GM18858 (cell line): Measurements from ENCODE around the gene ATPAF2.

Experiments used
- ATAC-seq: cut with Tn5 transposase; IDR thresholded peaks from one replicate; pipeline ENCODE4 v1.9.1; 2021; ENCODE audit not compliant: unreplicated experiment

Gene ATPAF2

GRCh38 chr17:17987901-17988300 lies 51.1 kb downstream of the ATPAF2 start:
- no peak for ATAC-seq

- ATAC-seq = no peak
Measured at GRCh38 chr17:17987187-17987896, 51.6 kb downstream of the ATPAF2 start.

- ATAC-seq = no peak
Measured at GRCh38 chr17:17985555-17985954, 53.4 kb downstream of the ATPAF2 start.

DNA sequence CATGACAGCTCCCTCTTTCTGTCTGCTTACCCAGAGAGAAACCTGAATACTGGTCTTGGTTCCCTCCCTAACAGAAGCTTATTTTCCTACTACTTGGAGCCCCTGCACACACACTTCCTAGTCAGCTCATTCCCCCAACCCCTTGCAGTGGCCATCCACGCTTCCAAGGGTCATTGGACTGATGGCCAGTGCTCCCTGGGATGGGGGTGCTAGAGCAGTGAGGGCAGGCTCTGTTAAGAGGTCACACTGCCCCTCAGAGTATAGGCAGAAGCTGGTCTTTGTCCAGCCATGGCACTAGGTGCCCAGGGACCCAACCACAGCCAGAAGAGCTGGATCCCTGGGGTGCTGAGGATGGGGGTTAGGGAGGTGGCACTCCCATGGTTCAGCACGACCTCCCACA lies 53.8 kb downstream of the ATPAF2 start:
- no peak for ATAC-seq

GRCh38 chr17:17983776-17984175 lies 55.2 kb downstream of the ATPAF2 start:
- no peak for ATAC-seq

GRCh38 chr17:17983376-17983775 lies 55.6 kb downstream of the ATPAF2 start:
- ATAC-seq = no peak

GRCh38 chr17:17982801-17983200 lies 56.2 kb downstream of the ATPAF2 start:
- ATAC-seq = no peak

- no peak for ATAC-seq
Measured at GRCh38 chr17:17981330-17981729, 57.6 kb downstream of the ATPAF2 start.

DNA sequence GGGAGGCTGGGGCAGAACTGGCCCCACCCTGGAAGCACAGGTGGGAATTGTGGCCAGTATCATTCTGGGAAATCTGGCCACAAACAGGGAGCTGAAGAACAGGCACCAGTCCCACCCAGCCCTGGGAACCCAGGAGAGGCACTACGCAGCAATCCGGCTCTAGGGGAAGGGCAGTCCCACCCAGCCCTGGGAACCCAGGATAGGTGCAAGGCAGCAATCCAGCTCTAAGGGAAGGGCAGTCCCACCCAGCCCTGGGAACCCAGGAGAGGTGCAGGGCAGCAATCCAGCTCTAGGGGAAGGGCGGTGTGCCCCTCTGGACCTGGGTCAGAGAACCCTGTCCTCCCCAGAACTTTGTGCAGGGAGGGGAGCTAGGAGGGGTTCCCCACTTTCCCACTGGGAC lies 59.2 kb downstream of the ATPAF2 start:
- ATAC-seq = no peak

DNA sequence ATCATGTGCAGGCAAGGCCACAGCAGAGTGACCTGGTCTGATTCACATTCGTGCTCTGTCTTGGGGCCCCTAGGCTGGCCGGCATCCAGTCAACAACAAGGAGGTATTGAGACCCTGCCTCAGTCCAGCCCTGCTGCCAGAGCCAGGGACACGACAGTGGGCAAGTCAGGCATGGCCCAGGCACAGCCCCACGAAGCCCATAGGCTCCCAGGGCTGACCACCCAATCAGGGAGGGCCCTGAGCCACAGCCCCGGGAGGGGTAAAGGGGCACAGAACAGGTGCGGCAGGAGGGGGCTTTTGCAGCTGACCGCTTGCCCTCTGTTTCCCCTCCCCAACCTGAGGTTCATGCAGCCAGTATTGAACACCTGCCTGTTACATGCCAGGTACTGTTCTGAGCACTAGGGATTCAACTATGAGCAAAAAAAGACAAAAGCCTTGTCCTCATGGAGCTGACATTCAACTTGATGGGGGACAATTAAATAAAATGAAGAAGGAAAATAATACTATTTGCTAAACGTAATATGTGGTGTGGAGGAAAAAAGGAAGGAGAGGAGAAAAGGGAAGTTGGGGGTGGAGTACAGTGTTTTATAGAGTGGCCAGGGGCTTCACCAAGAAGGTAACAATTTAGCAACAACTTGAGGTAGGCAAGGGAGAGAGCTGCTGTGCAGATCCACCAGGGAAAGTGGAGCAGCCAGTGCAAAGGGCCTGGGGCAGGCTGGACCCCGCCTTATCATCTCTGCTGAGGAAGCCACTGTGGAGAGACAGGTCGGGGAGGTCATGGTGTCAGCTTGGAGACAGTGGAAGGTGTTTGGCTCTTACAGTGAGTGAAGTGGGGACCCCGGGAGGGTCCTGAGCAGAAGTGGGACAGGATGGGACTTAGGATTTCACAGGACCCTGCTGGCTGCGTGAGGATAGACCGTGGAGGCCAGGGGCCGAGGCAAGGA lies 60.2 kb downstream of the ATPAF2 start:
- no peak for ATAC-seq

GRCh38 chr17:17976931-17977570 lies 61.9 kb downstream of the ATPAF2 start:
- ATAC-seq = no peak

DNA sequence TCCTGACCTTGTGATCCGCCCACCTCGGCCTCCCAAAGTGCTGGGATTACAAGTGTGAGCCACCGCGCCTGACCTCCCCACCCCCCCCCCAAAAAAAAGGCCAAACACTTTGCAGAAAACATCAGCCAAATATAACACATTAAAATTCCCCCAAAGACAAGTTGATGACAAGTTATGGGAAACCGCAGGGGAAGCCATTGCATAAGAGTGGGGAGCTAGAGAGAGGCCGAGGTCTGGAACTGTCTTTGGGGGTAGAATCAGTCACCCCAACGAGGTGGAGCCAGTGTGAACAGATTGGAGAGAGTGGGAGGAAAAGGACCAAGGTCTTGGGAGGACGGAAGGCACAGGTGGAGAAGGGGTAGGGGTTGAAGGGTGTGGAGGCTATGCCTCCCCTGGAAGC lies 63.5 kb downstream of the ATPAF2 start:
- ATAC-seq = no peak

DNA sequence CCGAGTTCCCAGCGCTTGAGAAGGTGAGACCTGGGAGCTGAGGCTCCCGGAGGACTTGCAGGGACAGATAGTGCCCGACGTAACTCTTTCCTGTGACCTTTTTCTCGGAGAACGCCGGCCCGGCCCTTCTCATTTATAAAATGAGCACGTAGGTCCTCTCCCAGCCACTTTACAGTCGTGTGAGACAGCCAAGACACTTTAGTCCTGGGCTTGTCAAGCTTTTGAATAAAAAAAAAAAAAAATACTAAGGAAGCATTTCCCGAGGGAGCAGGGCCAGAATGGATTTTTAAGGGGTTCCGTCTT lies 66.1 kb downstream of the ATPAF2 start:
- ATAC-seq = no peak

GRCh38 chr17:17972126-17972951 lies 66.6 kb downstream of the ATPAF2 start, which contains the start of the genes DRC3 and TOM1L2:
DRC3 (plus strand) TSS chr17:17972862; CDS start chr17:17977599, 4,737 bp downstream.
TOM1L2 (minus strand) TSS chr17:17972400; CDS start chr17:17972313, 87 bp downstream.
- ATAC-seq = peak; percentile 88

- no peak for ATAC-seq
Measured at GRCh38 chr17:17971431-17972125, 67.4 kb downstream of the ATPAF2 start.

GRCh38 chr17:17970699-17971430 lies 68.1 kb downstream of the ATPAF2 start:
- no peak for ATAC-seq
